OCI-LY7 (cell line): Measurements from ENCODE around the gene SLC25A23. TPM values are rescaled to one million over a fixed set of nuclear protein-coding genes. Genes with fewer than 3 reads are reported as not detected.

Experiments used
- BruUV-seq: library from RNA; stranded (reverse); fragments of 400-500 nt; replicated peaks from 2 replicates; lab custom pipeline; 2021; lab: Mats Ljungman, UMichigan
- CTCF ChIA-PET: fragments of 300-600 bp; sonication (Branson Sonifier 250); formaldehyde crosslinking; loops from one replicate; lab custom pipeline; 2022; ENCODE audit warnings: antibody characterized with exemption; ENCODE audit not compliant: unreplicated experiment; lab: Charles Lee
- POLR2A ChIA-PET: fragments of 300-600 bp; sonication (Branson Sonifier 250); formaldehyde crosslinking; loops from one replicate; lab custom pipeline; 2022; ENCODE audit warnings: antibody characterized with exemption; lab: Charles Lee
- DNase-seq: peaks from one replicate; pipeline ENCODE4 v3.0.0-alpha.2; 2015; ENCODE audit warnings: low spot score
- H2AFZ ChIP-seq: fragments of 200-600 bp; sonication (generic), shearing (Covaris generic); 2 replicates; pipeline ENCODE4 v1.6.1; 2014; ENCODE audit warnings: mild to moderate bottlenecking, antibody characterized with exemption, low read length, moderate library complexity
- H3K27ac ChIP-seq: fragments of 200-600 bp; sonication (generic); 2 replicates; pipeline ENCODE4 v1.5.1; 2014; ENCODE audit warnings: mixed run types, low read depth, mild to moderate bottlenecking, moderate library complexity, low read length, inconsistent platforms; ENCODE audit not compliant: poor library complexity, severe bottlenecking
- H3K36me3 ChIP-seq: fragments of 200-600 bp; sonication (generic); 2 replicates; pipeline ENCODE4 v1.6.1; 2014; ENCODE audit warnings: mild to moderate bottlenecking, antibody characterized with exemption, low read length, moderate library complexity, mixed read lengths; ENCODE audit not compliant: insufficient read depth
- H3K4me1 ChIP-seq: fragments of 200-600 bp; sonication (generic); 2 replicates; pipeline ENCODE4 v1.5.1; 2014; ENCODE audit warnings: mild to moderate bottlenecking, low read length; ENCODE audit not compliant: insufficient read depth, poor library complexity, severe bottlenecking
- H3K4me2 ChIP-seq: fragments of 200-600 bp; sonication (generic); 2 replicates; pipeline ENCODE4 v1.6.1; 2014; ENCODE audit warnings: mild to moderate bottlenecking, low read length
- H3K4me3 ChIP-seq: fragments of 200-600 bp; sonication (generic); 2 replicates; pipeline ENCODE4 v1.5.1; 2014; ENCODE audit warnings: mild to moderate bottlenecking, low read depth, low read length; ENCODE audit not compliant: poor library complexity, severe bottlenecking
- H3K79me2 ChIP-seq: fragments of 200-600 bp; sonication (generic); 2 replicates; pipeline ENCODE4 v1.6.1; 2016; ENCODE audit warnings: low read depth, mild to moderate bottlenecking, low read length, moderate library complexity, mixed read lengths; ENCODE audit not compliant: insufficient read depth
- H3K9me2 ChIP-seq: fragments of 200-600 bp; sonication (generic); 2 replicates; pipeline ENCODE4 v1.6.1; 2016; ENCODE audit warnings: mild to moderate bottlenecking, low read length, mixed read lengths; ENCODE audit not compliant: insufficient read depth
- H3K9me3 ChIP-seq: fragments of 200-600 bp; sonication (generic); 2 replicates; pipeline ENCODE4 v1.6.1; 2014; ENCODE audit warnings: mild to moderate bottlenecking, mixed run types, low read length, mixed read lengths
- H4K20me1 ChIP-seq: fragments of 200-600 bp; sonication (generic); 2 replicates; pipeline ENCODE4 v1.6.1; 2014; ENCODE audit warnings: mild to moderate bottlenecking, antibody characterized with exemption, low read length, moderate library complexity, mixed read lengths; ENCODE audit not compliant: insufficient read depth
- EZH2phosphoT487 ChIP-seq: fragments of 200-600 bp; sonication (generic); IDR thresholded peaks from 2 replicates; pipeline ENCODE4 v1.6.1; 2018; ENCODE audit warnings: low read depth, borderline replicate concordance, mild to moderate bottlenecking, mixed run types, antibody characterized with exemption, low read length, moderate library complexity, mixed read lengths
- intact Hi-C: fragments of 100-400 bp; cut with micrococcal nuclease; formaldehyde crosslinking; loops from one replicate; pipeline ENCODE4 v1.10.0; 2022; ENCODE audit not compliant: unreplicated experiment
- total RNA-seq, 2 experiments: library from RNA; depleted of rRNA in 1 of 2; stranded (reverse); fragments of >200 nt in 1 of 2; shearing (Covaris generic) in 1 of 2; gene quantifications; 2 replicates each; pipeline ENCODE4 v1.2.3, GENCODE V29; 2014 to 2022
- TF ChIP-seq, protein P1 (sequence below): fragments of 200-600 bp; sonication (generic); conservative IDR thresholded peaks from 2 replicates; pipeline ENCODE4 v1.5.1; 2014; ENCODE audit warnings: mild to moderate bottlenecking, antibody characterized with exemption, low read length, moderate library complexity, mixed read lengths

Gene SLC25A23
- total RNA-seq, 2 experiments from 2014 or later, result 50.9 to 65.7 TPM

GRCh38 chr19:6471076-6471475, 11.5 kb upstream of the SLC25A23 start:
- H4K20me1 ChIP-seq, result no peaks in the 10 kb centered on the region
- TF ChIP-seq, protein P1, sequence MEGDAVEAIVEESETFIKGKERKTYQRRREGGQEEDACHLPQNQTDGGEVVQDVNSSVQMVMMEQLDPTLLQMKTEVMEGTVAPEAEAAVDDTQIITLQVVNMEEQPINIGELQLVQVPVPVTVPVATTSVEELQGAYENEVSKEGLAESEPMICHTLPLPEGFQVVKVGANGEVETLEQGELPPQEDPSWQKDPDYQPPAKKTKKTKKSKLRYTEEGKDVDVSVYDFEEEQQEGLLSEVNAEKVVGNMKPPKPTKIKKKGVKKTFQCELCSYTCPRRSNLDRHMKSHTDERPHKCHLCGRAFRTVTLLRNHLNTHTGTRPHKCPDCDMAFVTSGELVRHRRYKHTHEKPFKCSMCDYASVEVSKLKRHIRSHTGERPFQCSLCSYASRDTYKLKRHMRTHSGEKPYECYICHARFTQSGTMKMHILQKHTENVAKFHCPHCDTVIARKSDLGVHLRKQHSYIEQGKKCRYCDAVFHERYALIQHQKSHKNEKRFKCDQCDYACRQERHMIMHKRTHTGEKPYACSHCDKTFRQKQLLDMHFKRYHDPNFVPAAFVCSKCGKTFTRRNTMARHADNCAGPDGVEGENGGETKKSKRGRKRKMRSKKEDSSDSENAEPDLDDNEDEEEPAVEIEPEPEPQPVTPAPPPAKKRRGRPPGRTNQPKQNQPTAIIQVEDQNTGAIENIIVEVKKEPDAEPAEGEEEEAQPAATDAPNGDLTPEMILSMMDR, result no peak
- TF ChIP-seq EZH2phosphoT487, result no peak
- no peak overlapping the region for H3K27ac ChIP-seq
- H3K4me1 ChIP-seq, result no peaks in the 10 kb centered on the region
- no peak overlapping the region for H3K4me2 ChIP-seq
- DNase-seq, result no peak
- H3K4me3 ChIP-seq, result no peak overlapping the region
- no peaks in the 10 kb centered on the region for H3K79me2 ChIP-seq
- peaks cover 42% of the 10 kb centered on the region for H3K36me3 ChIP-seq
- BruUV-seq, result no TSS peak
- POLR2A ChIA-PET, result no interaction called here
- H2AFZ ChIP-seq, result no peak overlapping the region
- no peaks in the 10 kb centered on the region for H3K9me2 ChIP-seq
- H3K9me3 ChIP-seq, result no peaks in the 10 kb centered on the region
- CTCF ChIA-PET, result no interaction called here
- intact Hi-C loops, result no loop called here

DNA sequence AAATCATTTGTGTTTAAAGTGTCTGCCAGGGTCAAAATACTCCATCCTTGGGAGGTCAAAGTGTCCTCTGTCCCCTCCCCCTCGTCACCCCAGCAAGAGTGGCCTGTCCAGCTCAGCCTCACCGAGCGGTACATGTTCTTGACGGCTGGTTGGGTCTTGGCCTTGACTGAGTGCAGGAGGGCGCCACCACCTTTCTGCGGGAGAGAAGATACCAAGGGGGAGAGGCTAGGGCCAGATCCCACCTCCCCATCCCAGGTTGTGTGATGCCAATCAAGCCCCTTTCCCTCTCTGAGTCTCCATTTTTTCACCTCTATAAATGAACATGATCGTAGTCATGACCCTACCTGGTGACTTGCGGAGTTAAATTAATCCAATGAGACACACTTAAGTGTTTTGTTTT, 10.6 kb upstream of the SLC25A23 start:
- peaks cover 34% of the 10 kb centered on the region for H3K36me3 ChIP-seq
- H2AFZ ChIP-seq, result no peak overlapping the region
- H3K4me2 ChIP-seq, result no peak overlapping the region
- H3K9me3 ChIP-seq, result no peaks in the 10 kb centered on the region
- POLR2A ChIA-PET, result interaction anchor here (0.6 kb wide), 1 partner anchor 21 kb away, joined by 3 read pairs; no protein-coding TSS in a partner anchor
- no peaks in the 10 kb centered on the region for H4K20me1 ChIP-seq
- DNase-seq, result no peak
- H3K27ac ChIP-seq, result no peak overlapping the region
- H3K4me3 ChIP-seq, result no peak overlapping the region
- intact Hi-C loops, result no loop called here
- BruUV-seq, result no TSS peak
- TF ChIP-seq, protein P1, result no peak
- H3K4me1 ChIP-seq, result peaks cover 2% of the 10 kb centered on the region
- CTCF ChIA-PET, result no interaction called here
- H3K79me2 ChIP-seq, result no peaks in the 10 kb centered on the region
- no peaks in the 10 kb centered on the region for H3K9me2 ChIP-seq

DNA sequence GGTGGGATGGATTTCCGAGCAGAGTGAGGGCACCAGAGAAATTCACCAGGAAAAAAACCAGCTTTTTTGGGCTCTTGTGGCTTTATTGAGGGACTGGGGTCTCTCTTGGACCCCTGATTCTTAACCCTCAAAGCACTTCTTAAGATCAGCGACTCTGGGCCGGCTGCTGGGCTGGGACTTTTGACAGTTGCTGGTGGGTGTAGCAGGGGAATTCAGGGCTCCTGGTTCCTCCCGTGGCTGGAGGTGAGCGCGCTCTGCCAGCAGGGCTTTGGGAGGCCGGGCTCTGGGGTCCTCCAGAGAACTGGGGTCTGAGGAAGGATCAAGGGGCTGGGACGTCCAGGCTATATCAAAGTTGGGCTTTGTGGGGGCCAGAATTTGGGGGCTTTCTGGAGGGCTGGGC, 7.8 kb upstream of the SLC25A23 start:
- Histone ChIP-seq H3K4me3 (no peak overlapping the region), H3K79me2 (no peaks in the 10 kb centered on the region), H3K4me2 (no peak overlapping the region), H3K4me1 (peaks cover 6% of the 10 kb centered on the region), H3K36me3 (peaks cover 15% of the 10 kb centered on the region), H3K9me2 (no peaks in the 10 kb centered on the region), H3K27ac (no peak overlapping the region), H2AFZ (no peak overlapping the region), H4K20me1 (no peaks in the 10 kb centered on the region), H3K9me3 (no peaks in the 10 kb centered on the region)
- ChIA-PET CTCF (no interaction called here), POLR2A (no interaction called here)
- intact Hi-C loops, result no loop called here
- DNase-seq, result no peak
- TF ChIP-seq, protein P1, result no peak
- no peak for TF ChIP-seq EZH2phosphoT487
- TSS peak; percentile 94 for BruUV-seq
